ENCODE results near the gene KCNQ1. TPM values are rescaled to one million over a fixed set of nuclear protein-coding genes. Genes with fewer than 3 reads are reported as not detected.

KCNQ1 gene
- total RNA-seq, 1 experiment from 2014 or later: 2.5 TPM

- Mint-ChIP-seq H3K9me3 (no peaks in the 10 kb centered on the region), H3K4me1 (no peaks in the 10 kb centered on the region), H3K27me3 (ENCODE audit: low read depth) (peaks cover 67% of the 10 kb centered on the region), H3K4me3 (no peak overlapping the region), H3K27ac (no peak overlapping the region), H3K36me3 (no peaks in the 10 kb centered on the region)
- TF ChIP-seq CDX4 (CRISPR knock-in tag; IDR thresholded peaks at IDR 0.05; ENCODE audit: borderline replicate concordance): no peak
- TF ChIP-seq NR1H2 (CRISPR knock-in tag; IDR thresholded peaks at IDR 0.05): no peak
- no peak for TF ChIP-seq TCF7 (CRISPR knock-in tag; IDR thresholded peaks at IDR 0.05; ENCODE audit: low read depth)
- no peak for TF ChIP-seq JUN (CRISPR knock-in tag; IDR thresholded peaks at IDR 0.05)
- no peak for TF ChIP-seq ATF6 (CRISPR knock-in tag; IDR thresholded peaks at IDR 0.05)
- no peak for TF ChIP-seq RORB (CRISPR knock-in tag; IDR thresholded peaks at IDR 0.05)
- TF ChIP-seq E2F5 (CRISPR knock-in tag; IDR thresholded peaks at IDR 0.05): no peak
- TF ChIP-seq ZSCAN18 (CRISPR knock-in tag; IDR thresholded peaks at IDR 0.05): no peak
- no peak for TF ChIP-seq CBFB (CRISPR knock-in tag; IDR thresholded peaks at IDR 0.05; ENCODE audit: low read depth)
- no peak for TF ChIP-seq KAT7 (CRISPR knock-in tag; IDR thresholded peaks at IDR 0.05; ENCODE audit: borderline replicate concordance)
- no peak for TF ChIP-seq GABPB1 (CRISPR knock-in tag; IDR thresholded peaks at IDR 0.05)
- DNase-seq (ENCODE audit: low spot score): no peak
- CTCF ChIA-PET: interaction anchor here (0.6 to 3.3 kb wide), 4 partner anchors 34 to 322 kb away, joined by 3 to 9 read pairs (median 4); partner anchors contain the start of gene PHLDA2
- ATAC-seq: no peak
- POLR2A ChIA-PET: no interaction called here
Measured at GRCh38 chr11:2741377-2742131, 296.7 kb downstream of the KCNQ1 start.

- no peaks in the 10 kb centered on the region for H3K36me3 Mint-ChIP-seq
- peaks cover 72% of the 10 kb centered on the region for H3K27me3 Mint-ChIP-seq (ENCODE audit: low read depth)
- H3K4me1 Mint-ChIP-seq: no peaks in the 10 kb centered on the region
- no peak overlapping the region for H3K27ac Mint-ChIP-seq
- no peaks in the 10 kb centered on the region for H3K9me3 Mint-ChIP-seq
- H3K4me3 Mint-ChIP-seq: no peak overlapping the region
- CTCF ChIA-PET: interaction anchor here (1.1 to 3.3 kb wide), 2 partner anchors 150 to 323 kb away, joined by 4 to 9 read pairs; no protein-coding TSS in a partner anchor
- POLR2A ChIA-PET: no interaction called here
- TF ChIP-seq ELF4 (CRISPR knock-in tag; IDR thresholded peaks at IDR 0.05; ENCODE audit: low read depth) (no peak), ZNF219 (CRISPR knock-in tag; IDR thresholded peaks at IDR 0.05; ENCODE audit: borderline replicate concordance) (no peak)
- ATAC-seq: no peak
- no peak for DNase-seq (ENCODE audit: low spot score)
Measured at GRCh38 chr11:2742201-2742600, 297.4 kb downstream of the KCNQ1 start.

- Mint-ChIP-seq H3K27me3 (ENCODE audit: low read depth) (peaks cover 73% of the 10 kb centered on the region), H3K4me3 (no peak overlapping the region), H3K9me3 (no peaks in the 10 kb centered on the region), H3K27ac (no peak overlapping the region), H3K36me3 (no peaks in the 10 kb centered on the region), H3K4me1 (no peaks in the 10 kb centered on the region)
- ChIA-PET CTCF (interaction anchor here (0.7 to 3.3 kb wide), 3 partner anchors 149 to 910 kb away, joined by 4 to 9 read pairs (median 4); no protein-coding TSS in a partner anchor), POLR2A (no interaction called here)
- DNase-seq (ENCODE audit: low spot score) (no peak), ATAC-seq (no peak)
- TF ChIP-seq E2F1 (CRISPR knock-in tag; IDR thresholded peaks at IDR 0.05) (no peak), IRF2 (CRISPR knock-in tag; IDR thresholded peaks at IDR 0.05; ENCODE audit: borderline replicate concordance, low read depth) (no peak), ZNF263 (CRISPR knock-in tag; IDR thresholded peaks at IDR 0.05; ENCODE audit: low read depth) (no peak), AFF4 (CRISPR knock-in tag; IDR thresholded peaks at IDR 0.05; ENCODE audit: borderline replicate concordance) (no peak), JUN (CRISPR knock-in tag; IDR thresholded peaks at IDR 0.05) (no peak), ZSCAN18 (CRISPR knock-in tag; IDR thresholded peaks at IDR 0.05) (no peak)
Measured at GRCh38 chr11:2742611-2743426, 298.0 kb downstream of the KCNQ1 start.

Measured in WTC11 (cell line).